HFF-Myc (cell line): ENCODE data around the gene LTBP1.

ENCODE experiments used
- DNase-seq: peaks from one replicate; pipeline ENCODE4 v3.0.0-alpha.2; 2011; ENCODE audit warnings: low read depth; ENCODE audit errors: extremely low read depth
- H3K4me3 ChIP-seq: replicated peaks from 2 replicates; pipeline ENCODE4 v1.5.1; 2011; ENCODE audit warnings: low read depth, mild to moderate bottlenecking, control low read depth, low read length
- CTCF ChIP-seq: IDR thresholded peaks from 2 replicates; pipeline ENCODE4 v1.5.1; 2012; ENCODE audit warnings: mild to moderate bottlenecking, low read depth, low read length, control low read depth; ENCODE audit errors: missing control alignments

Gene LTBP1

GRCh38 chr2:32942793-32943485 is 3.8 kb upstream of the LTBP1 start:
- no peak for DNase-seq
- TF ChIP-seq CTCF: no peak
- H3K4me3 ChIP-seq: no peak overlapping the region

DNA sequence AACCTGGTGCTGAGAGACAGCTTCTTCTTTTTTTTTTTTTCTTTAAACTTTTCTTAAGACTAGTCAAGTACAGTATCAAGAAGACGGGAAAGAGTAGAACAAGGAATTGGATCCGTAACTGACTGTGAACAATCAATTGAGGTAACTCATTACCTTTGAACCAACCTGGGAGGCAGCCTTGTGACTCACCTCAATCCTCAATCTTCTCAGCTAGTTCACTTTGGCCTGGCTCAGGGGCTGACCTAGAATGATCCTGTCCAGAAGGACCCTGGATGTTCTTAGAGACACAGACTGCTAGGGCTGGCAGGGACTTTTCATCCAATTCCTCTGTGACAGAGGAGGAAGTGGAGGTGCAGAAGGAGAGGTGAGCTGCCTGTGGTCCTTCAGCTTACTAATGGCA is 1.5 kb upstream of the LTBP1 start:
- DNase-seq: no peak
- H3K4me3 ChIP-seq: no peak overlapping the region
- TF ChIP-seq CTCF: no peak

DNA sequence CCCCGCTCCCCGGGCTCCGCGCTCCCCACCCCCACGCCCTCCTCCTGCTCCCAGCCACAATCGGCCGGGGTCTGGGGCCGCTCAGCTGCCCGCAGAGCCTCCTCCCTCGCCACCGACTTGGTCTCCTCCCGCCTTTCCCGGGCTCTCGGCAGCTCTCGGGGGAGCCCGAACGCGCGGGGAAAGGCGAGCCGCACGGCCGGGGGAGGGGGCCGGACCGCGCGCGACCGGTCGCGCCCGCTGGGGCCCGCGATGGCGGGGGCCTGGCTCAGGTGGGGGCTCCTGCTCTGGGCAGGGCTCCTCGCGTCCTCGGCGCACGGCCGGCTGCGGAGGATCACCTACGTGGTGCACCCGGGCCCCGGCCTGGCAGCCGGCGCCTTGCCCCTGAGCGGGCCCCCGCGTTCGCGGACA is 327 bp downstream of the LTBP1 start:
- peak overlapping the region; percentile 55 for H3K4me3 ChIP-seq
- no peak for DNase-seq
- no peak for TF ChIP-seq CTCF

GRCh38 chr2:32947484-32948143 is 861 bp downstream of the LTBP1 start:
- peak overlapping the region; percentile 55 for H3K4me3 ChIP-seq
- no peak for TF ChIP-seq CTCF
- no peak for DNase-seq

DNA sequence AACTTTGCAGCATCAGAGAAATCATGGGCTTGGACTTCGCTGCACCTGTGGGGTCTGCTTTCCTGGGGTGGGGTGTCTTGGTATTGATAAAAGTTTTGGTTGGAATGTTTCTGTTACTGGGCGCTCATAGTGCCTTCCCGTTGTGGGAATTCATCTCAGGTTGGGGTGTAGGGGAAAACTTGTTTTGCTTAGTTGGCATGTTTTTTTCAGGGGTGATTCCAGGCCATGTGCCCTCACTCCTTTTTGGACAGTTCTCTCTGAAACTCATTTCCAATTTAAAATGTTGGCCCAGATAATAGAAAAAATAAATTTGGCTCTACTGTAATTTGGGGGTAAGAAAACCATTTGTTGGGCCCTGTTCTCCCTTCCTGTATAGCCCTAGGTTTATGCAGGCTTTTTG is 1.5 kb downstream of the LTBP1 start:
- peak overlapping the region; percentile 55 for H3K4me3 ChIP-seq
- TF ChIP-seq CTCF: no peak
- no peak for DNase-seq

DNA sequence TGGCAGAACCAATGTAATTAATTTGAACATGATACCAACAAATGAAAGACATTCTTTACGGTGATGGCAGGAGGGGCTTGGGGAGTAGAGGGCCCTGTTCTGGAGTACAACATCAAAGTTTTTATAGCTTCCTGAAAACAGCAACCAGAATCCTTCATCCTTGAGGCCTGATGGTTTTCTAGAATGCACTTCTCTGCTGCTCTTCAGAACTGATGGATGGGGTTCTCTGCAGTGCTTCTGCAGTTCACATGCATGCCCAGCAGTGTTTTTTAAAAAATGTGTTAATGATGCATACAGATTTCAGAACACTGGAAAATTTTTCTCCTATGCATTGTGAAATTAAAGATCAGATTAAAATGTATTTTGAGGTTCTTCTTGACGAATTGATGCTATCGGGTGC is 2.5 kb downstream of the LTBP1 start:
- DNase-seq: no peak
- no peak overlapping the region for H3K4me3 ChIP-seq
- TF ChIP-seq CTCF: no peak
